Measurements from ENCODE around the gene NTRK3. TPM values are rescaled to one million over a fixed set of nuclear protein-coding genes. Genes with fewer than 3 reads are reported as not detected.

Gene NTRK3
- polyA plus RNA-seq, 1 experiment: 0.21 TPM

DNA sequence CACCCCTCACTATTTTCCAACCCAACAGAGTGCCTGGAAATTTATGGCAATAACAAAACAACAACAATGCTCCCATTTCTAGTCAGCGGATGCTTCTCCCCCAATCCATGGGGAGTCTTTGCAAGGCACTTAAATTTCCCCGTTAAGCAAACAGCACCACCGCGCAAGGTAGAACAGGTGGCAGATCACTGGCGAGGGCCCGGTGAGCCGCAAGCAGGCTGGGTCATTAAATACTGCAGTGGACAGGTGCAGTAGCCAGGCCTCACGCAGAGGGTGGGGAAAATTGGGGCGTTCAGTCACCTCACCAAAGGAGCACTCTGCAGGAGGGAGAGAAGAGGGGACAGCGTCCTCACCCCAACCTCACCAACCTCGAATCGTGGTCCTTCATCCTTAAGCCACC is 147.5 kb downstream of the NTRK3 start:
- ChIA-PET POLR2A (no interaction called here), CTCF (no interaction called here)
- no peak for DNase-seq (ENCODE audit: low read depth, low spot score)
- TF ChIP-seq, protein P1, sequence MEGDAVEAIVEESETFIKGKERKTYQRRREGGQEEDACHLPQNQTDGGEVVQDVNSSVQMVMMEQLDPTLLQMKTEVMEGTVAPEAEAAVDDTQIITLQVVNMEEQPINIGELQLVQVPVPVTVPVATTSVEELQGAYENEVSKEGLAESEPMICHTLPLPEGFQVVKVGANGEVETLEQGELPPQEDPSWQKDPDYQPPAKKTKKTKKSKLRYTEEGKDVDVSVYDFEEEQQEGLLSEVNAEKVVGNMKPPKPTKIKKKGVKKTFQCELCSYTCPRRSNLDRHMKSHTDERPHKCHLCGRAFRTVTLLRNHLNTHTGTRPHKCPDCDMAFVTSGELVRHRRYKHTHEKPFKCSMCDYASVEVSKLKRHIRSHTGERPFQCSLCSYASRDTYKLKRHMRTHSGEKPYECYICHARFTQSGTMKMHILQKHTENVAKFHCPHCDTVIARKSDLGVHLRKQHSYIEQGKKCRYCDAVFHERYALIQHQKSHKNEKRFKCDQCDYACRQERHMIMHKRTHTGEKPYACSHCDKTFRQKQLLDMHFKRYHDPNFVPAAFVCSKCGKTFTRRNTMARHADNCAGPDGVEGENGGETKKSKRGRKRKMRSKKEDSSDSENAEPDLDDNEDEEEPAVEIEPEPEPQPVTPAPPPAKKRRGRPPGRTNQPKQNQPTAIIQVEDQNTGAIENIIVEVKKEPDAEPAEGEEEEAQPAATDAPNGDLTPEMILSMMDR (IDR thresholded peaks at IDR 0.05; ENCODE audit: low read depth, low read length): no peak
- H3K27me3 ChIP-seq (ENCODE audit: control insufficient read depth, insufficient read depth, low read length): no peaks in the 10 kb centered on the region
- no peak overlapping the region for H3K27ac ChIP-seq (ENCODE audit: low read depth, low read length)
- peaks cover 3% of the 10 kb centered on the region for H3K9me3 ChIP-seq (ENCODE audit: control insufficient read depth, insufficient read depth, low read length)
- H3K4me3 ChIP-seq (ENCODE audit: low read depth, low read length): no peak overlapping the region

DNA sequence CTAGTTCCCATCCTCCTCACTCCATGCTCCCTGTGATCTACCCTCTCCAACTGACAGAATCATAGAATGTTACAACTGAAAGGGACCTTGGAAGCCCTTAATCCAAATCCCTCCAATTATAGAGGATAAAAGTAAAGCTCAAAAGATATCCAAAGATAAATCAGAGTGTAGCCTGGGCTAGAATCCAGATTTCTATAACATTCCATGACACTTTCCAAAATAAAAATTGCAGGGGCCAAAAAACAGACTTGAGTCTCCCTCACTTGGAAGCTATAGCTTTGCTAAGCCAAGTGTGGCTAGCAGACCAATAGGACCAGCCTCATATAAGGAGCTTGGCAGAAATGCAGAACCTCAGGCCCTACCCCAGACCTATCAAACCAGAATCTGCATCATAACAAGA is 148.1 kb downstream of the NTRK3 start:
- no peak for DNase-seq (ENCODE audit: low read depth, low spot score)
- Histone ChIP-seq H3K9me3 (ENCODE audit: control insufficient read depth, insufficient read depth, low read length) (peaks cover 3% of the 10 kb centered on the region), H3K4me3 (ENCODE audit: low read depth, low read length) (no peak overlapping the region), H3K27me3 (ENCODE audit: control insufficient read depth, insufficient read depth, low read length) (no peaks in the 10 kb centered on the region), H3K27ac (ENCODE audit: low read depth, low read length) (no peak overlapping the region)
- TF ChIP-seq, protein P1 (IDR thresholded peaks at IDR 0.05; ENCODE audit: low read depth, low read length): no peak
- POLR2A ChIA-PET: no interaction called here
- CTCF ChIA-PET: no interaction called here

DNA sequence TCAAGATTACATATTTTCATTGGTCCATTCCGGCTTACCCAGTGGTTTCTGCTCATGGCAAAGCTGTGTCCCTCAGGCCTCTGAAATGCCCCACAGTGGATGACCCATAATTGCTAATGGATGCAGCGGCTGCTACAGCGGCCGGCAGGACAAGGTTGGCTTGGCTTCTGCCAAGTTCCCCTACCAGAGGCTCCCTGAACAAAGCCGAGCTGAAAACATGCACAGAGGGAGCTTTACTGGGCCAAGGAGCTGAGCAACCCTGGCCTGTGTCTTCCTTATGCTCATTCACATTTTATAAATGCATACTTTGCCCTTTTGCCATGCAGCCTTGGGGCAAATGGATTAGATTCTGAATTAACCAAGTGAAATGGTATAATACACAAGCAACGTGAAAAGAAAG is 150.5 kb downstream of the NTRK3 start:
- Histone ChIP-seq H3K9me3 (ENCODE audit: control insufficient read depth, insufficient read depth, low read length) (peaks cover 3% of the 10 kb centered on the region), H3K4me3 (ENCODE audit: low read depth, low read length) (no peak overlapping the region), H3K27ac (ENCODE audit: low read depth, low read length) (no peak overlapping the region), H3K27me3 (ENCODE audit: control insufficient read depth, insufficient read depth, low read length) (no peaks in the 10 kb centered on the region)
- CTCF ChIA-PET: no interaction called here
- DNase-seq (ENCODE audit: low read depth, low spot score): no peak
- TF ChIP-seq, protein P1 (IDR thresholded peaks at IDR 0.05; ENCODE audit: low read depth, low read length): no peak
- POLR2A ChIA-PET: no interaction called here

DNA sequence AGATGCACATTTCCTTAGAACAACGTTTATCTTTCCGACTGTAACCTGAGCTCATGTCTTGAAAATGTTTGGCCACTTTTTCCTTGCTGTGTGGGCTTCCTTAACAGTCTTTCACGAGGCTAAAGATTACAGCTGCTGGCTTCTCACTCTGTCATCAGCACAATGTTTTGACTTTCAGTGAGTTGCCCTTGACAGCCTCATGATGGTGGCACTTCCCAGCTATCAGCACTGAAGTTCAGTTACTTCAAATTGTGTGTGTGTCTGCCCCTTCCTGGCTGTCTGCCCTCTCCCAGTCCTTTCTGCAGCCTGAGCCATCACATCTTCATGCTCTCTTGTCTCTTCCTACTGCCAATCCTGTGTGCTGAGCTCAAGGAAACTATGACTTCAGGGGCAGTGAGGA is 152.2 kb downstream of the NTRK3 start:
- Histone ChIP-seq H3K9me3 (ENCODE audit: control insufficient read depth, insufficient read depth, low read length) (peaks cover 3% of the 10 kb centered on the region), H3K27me3 (ENCODE audit: control insufficient read depth, insufficient read depth, low read length) (no peaks in the 10 kb centered on the region), H3K27ac (ENCODE audit: low read depth, low read length) (no peak overlapping the region), H3K4me3 (ENCODE audit: low read depth, low read length) (no peak overlapping the region)
- DNase-seq (ENCODE audit: low read depth, low spot score): no peak
- ChIA-PET CTCF (no interaction called here), POLR2A (no interaction called here)
- TF ChIP-seq, protein P1 (IDR thresholded peaks at IDR 0.05; ENCODE audit: low read depth, low read length): no peak

DNA sequence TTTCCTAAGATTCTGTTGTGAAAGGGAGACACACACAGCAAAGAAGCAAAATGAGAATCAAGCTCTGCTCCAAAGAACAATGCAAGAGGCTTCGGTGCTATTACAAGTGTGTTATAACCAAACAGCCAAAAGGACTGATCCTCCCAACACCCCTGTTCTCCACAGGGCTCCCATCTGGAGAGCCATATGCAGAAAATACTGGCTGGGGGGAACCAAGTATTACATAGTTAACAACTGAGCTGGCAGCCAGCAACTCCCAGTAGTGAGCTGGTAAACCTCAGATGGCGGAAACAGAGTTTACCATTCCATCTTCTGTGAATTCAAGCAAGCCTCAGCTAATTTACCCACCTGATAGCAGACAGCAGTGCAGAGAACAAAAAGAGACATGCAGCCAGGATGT is 156.4 kb downstream of the NTRK3 start:
- no peaks in the 10 kb centered on the region for H3K9me3 ChIP-seq (ENCODE audit: control insufficient read depth, insufficient read depth, low read length)
- POLR2A ChIA-PET: no interaction called here
- TF ChIP-seq, protein P1 (IDR thresholded peaks at IDR 0.05; ENCODE audit: low read depth, low read length): no peak
- CTCF ChIA-PET: no interaction called here
- no peak overlapping the region for H3K27ac ChIP-seq (ENCODE audit: low read depth, low read length)
- no peak for DNase-seq (ENCODE audit: low read depth, low spot score)
- H3K27me3 ChIP-seq (ENCODE audit: control insufficient read depth, insufficient read depth, low read length): no peaks in the 10 kb centered on the region
- no peak overlapping the region for H3K4me3 ChIP-seq (ENCODE audit: low read depth, low read length)

All from AG04450 (cell line).